Suprapubic skin (tissue), 4 donors: ENCODE measurements around the gene RAB31.

ENCODE experiments used
- POLR2A ChIP-seq, 2 donors: fragments of 450-650 bp; IDR thresholded peaks; one replicate each; pipeline ENCODE4 v1.6.1; 2017; ENCODE audit warnings: antibody characterized with exemption in 2 of 2, mild to moderate bottlenecking in 2 of 2, moderate library complexity in 2 of 2
- POLR2AphosphoS5 ChIP-seq, 3 donors: sonication (generic); formaldehyde crosslinking; IDR thresholded peaks; one replicate each; pipeline ENCODE4 v1.6.1; 2017; ENCODE audit warnings: antibody characterized with exemption in 3 of 3

DNA sequence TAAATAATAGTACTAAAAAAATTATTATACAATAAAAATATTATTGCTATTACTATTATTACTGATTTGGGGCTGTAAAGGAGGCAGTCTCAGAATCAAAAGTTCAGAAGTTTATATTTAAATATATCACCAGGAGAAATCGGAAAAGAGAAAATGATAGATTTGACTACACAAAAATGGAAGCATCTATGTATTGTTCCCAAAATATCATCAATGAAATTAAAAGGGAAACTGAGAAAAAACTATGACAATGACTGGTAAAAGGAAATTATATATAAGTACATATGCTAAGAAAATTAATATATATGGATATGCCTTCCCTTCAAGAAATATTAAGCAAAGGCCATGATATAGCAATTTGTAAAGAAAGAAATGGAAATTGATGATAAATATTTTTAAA lies 170.0 kb downstream of the RAB31 start:
- TF ChIP-seq POLR2A (IDR thresholded peaks at IDR 0.05) (no peak), POLR2AphosphoS5 (IDR thresholded peaks at IDR 0.05) (no peak)
